HepG2 (cell line): ENCODE data around the gene BAG5. TPM values are rescaled to one million over a fixed set of nuclear protein-coding genes. Genes with fewer than 3 reads are reported as not detected.

Experiments
- AGO2 ChIP-seq: fragments of 200-400 bp; formaldehyde crosslinking; optimal IDR thresholded peaks from 2 replicates; pipeline ENCODE3; 2017; ENCODE audit warnings: mild to moderate bottlenecking, low read depth, low read length, moderate library complexity
- ERF ChIP-seq: IDR thresholded peaks from 2 replicates; pipeline ENCODE4 v1.6.1; 2018; ENCODE audit warnings: missing biosample characterization, missing genetic modification reagents
- HHEX ChIP-seq: IDR thresholded peaks from 2 replicates; pipeline ENCODE4 v1.6.1; 2016; ENCODE audit warnings: control low read depth
- HNF4G ChIP-seq, 2 experiments: sonication (generic) in 1 of 2; formaldehyde crosslinking in 1 of 2; IDR thresholded peaks; 2 replicates each; pipeline versions ENCODE4 v1.4.0 to v1.6.1; 2011 to 2020; ENCODE audit warnings: borderline replicate concordance in 2 of 2, low read depth in 2 of 2, mild to moderate bottlenecking in 2 of 2, low read length in 1 of 2, missing genetic modification reagents in 1 of 2, moderate library complexity in 1 of 2
- MED8 ChIP-seq: sonication (generic); formaldehyde crosslinking; IDR thresholded peaks from 2 replicates; pipeline ENCODE4 v1.8.1; 2023; ENCODE audit warnings: mild to moderate bottlenecking, missing genetic modification reagents; ENCODE audit not compliant: insufficient replicate concordance
- MXI1 ChIP-seq: IDR thresholded peaks from 3 replicates; pipeline ENCODE4 v1.6.1; 2012; ENCODE audit warnings: low read depth, low read length, inconsistent platforms, borderline replicate concordance
- NFE2L2 ChIP-seq: fragments of 150-350 bp; IDR thresholded peaks from 2 replicates; pipeline ENCODE4 v1.6.1; 2014; ENCODE audit warnings: low read length
- POLR2A ChIP-seq, 2 experiments: IDR thresholded peaks; 2 replicates each; pipeline ENCODE4 v1.6.1; 2011; ENCODE audit warnings: low read depth in 2 of 2, low read length in 2 of 2, mild to moderate bottlenecking in 1 of 2, moderate library complexity in 1 of 2; ENCODE audit not compliant: insufficient read depth in 1 of 2
- REL ChIP-seq: sonication (generic); formaldehyde crosslinking; conservative IDR thresholded peaks from 2 replicates; pipeline ENCODE4 v1.8.0; 2022; ENCODE audit warnings: mild to moderate bottlenecking, missing genetic modification reagents, moderate library complexity
- SMAD9 ChIP-seq: sonication (generic); formaldehyde crosslinking; IDR thresholded peaks from 2 replicates; pipeline ENCODE4 v1.5.1; 2020; ENCODE audit warnings: mild to moderate bottlenecking, missing genetic modification reagents
- SP140L ChIP-seq: sonication (generic); formaldehyde crosslinking; IDR thresholded peaks from 2 replicates; pipeline ENCODE4 v1.4.0; 2020; ENCODE audit warnings: missing genetic modification reagents, borderline replicate concordance
- SSRP1 ChIP-seq: IDR thresholded peaks from 2 replicates; pipeline ENCODE4 v1.6.1; 2016; ENCODE audit warnings: control low read depth
- TFAP4 ChIP-seq: sonication (generic); IDR thresholded peaks from 2 replicates; pipeline ENCODE4 v1.6.1; 2016; ENCODE audit warnings: low read depth, borderline replicate concordance
- YEATS4 ChIP-seq: sonication (generic); formaldehyde crosslinking; IDR thresholded peaks from 2 replicates; pipeline ENCODE4 v1.4.0; 2020; ENCODE audit warnings: missing genetic modification reagents, borderline replicate concordance
- ZMAT3 ChIP-seq: sonication (generic); formaldehyde crosslinking; conservative IDR thresholded peaks from 2 replicates; pipeline ENCODE4 v1.7.0; 2021; ENCODE audit warnings: missing genetic modification reagents
- ZNF383 ChIP-seq: sonication (generic); formaldehyde crosslinking; IDR thresholded peaks from 2 replicates; pipeline ENCODE4 v1.4.0; 2020; ENCODE audit warnings: missing genetic modification reagents, mild to moderate bottlenecking, borderline replicate concordance
- ZNF761 ChIP-seq: sonication (generic); formaldehyde crosslinking; conservative IDR thresholded peaks from 2 replicates; pipeline ENCODE4 v1.4.0; 2020; ENCODE audit warnings: mild to moderate bottlenecking, missing genetic modification reagents
- polyA plus RNA-seq, 8 experiments: library from polyadenylated mRNA; depleted of rRNA in 3 of 8; stranded (reverse) in 7 of 8; unstranded in 1 of 8; fragments of >200 nt; fragmentation: Illumina TruSeq in 4 of 8; extraction: Trizol in 4 of 8; gene quantifications; 2 replicates each; pipeline versions ENCODE4 v1.2.1 to v1.2.3, GENCODE V29; 2011 to 2016; ENCODE audit warnings: low read depth in 4 of 8, missing spikeins in 1 of 8, mixed read lengths in 1 of 8; ENCODE audit not compliant: insufficient read depth in 1 of 8
- total RNA-seq, 5 experiments: library from RNA; depleted of rRNA; stranded (reverse); fragments of >200 nt; fragmentation: Illumina TruSeq; extraction: Trizol; gene quantifications; 2 replicates each; pipeline ENCODE4 v1.2.3, GENCODE V29; 2016; ENCODE audit warnings: low read depth in 1 of 5
- TF ChIP-seq, protein P1 (sequence below): sonication (generic); formaldehyde crosslinking; IDR thresholded peaks from 2 replicates; pipeline ENCODE4 v1.8.1; 2022; ENCODE audit warnings: mild to moderate bottlenecking, missing genetic modification reagents
- TF ChIP-seq, protein P2 (sequence below): sonication (generic); formaldehyde crosslinking; conservative IDR thresholded peaks from 2 replicates; pipeline ENCODE4 v1.4.0; 2020; ENCODE audit warnings: missing genetic modification reagents
- TF ChIP-seq, protein P3 (sequence below): sonication (generic); formaldehyde crosslinking; conservative IDR thresholded peaks from 2 replicates; pipeline ENCODE4 v1.8.0; 2022; ENCODE audit warnings: mild to moderate bottlenecking, moderate library complexity, missing genetic modification reagents
- TF ChIP-seq, protein P4 (sequence below): sonication (generic); formaldehyde crosslinking; IDR thresholded peaks from 2 replicates; pipeline ENCODE4 v1.5.0; 2020; ENCODE audit warnings: missing genetic modification reagents, mild to moderate bottlenecking, borderline replicate concordance
- TF ChIP-seq, protein P5 (sequence below): sonication (generic); formaldehyde crosslinking; IDR thresholded peaks from 2 replicates; pipeline ENCODE4 v1.4.0; 2020; ENCODE audit warnings: missing genetic modification reagents, low read depth, mild to moderate bottlenecking, borderline replicate concordance

Gene BAG5
- total and polyA plus RNA-seq, 2 of the 13 experiments (the other 11 are each of a cell fraction or from before 2014, with no cell fraction given): 3.5 to 21.0 TPM

DNA sequence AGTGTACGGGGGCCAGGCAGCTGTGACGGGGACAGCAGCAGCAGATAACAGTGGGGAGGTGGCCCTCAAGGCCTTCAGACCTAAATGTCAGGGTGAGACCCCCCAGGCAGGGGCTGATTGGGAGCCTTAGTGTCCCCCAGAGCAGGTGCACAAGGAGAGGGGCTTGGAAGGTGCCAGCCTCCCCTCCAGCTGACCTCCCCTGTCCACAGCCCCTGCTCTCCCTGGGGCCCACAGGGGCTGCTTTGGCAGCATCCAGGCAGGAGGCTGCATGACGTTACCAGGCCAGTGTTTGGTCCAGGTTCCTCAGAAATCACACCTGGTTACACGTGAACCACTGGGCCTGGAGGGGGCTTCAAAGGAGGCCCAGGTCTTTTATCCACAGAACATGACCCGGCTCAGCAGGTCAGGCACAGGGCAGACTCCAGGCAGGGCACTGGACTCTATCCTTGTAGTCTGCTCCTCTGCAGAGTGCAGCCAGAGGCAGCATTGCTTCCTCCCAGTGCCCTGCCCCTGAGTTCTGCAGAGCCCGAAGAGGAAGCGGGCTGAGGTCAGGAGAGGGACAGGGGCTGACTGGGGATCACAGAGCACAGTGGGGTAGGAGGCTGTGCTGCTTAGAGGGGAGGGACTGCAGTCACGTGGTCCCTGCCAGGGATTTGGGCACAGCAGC is 36.1 kb downstream of the BAG5 start (continued):
- TF ChIP-seq ZMAT3 (CRISPR knock-in tag) (no peak), MED8 (no peak), ERF (CRISPR knock-in tag) (no peak), SP140L (CRISPR knock-in tag) (no peak), YEATS4 (CRISPR knock-in tag) (no peak), SSRP1 (CRISPR knock-in tag) (no peak), ZNF383 (CRISPR knock-in tag) (no peak), HHEX (CRISPR knock-in tag) (no peak), MXI1 (no peak), AGO2 (peak; percentile 71), TFAP4 (peak; percentile 47; the same call in 1 of the 2 replicates), HNF4G (IDR thresholded peaks at IDR 0.05; ENCODE audit: borderline replicate concordance, low read depth, low read length) (peak; percentile 45), HNF4G (CRISPR knock-in tag; IDR thresholded peaks at IDR 0.05; ENCODE audit: borderline replicate concordance, low read depth) (no peak), ZNF761 (CRISPR knock-in tag) (no peak; the same call in 1 of the 2 replicates), NFE2L2 (no peak), SMAD9 (no peak), POLR2A (IDR thresholded peaks at IDR 0.05; ENCODE audit: insufficient read depth in 1 of 2, low read depth in 2 of 2, low read length in 2 of 2) (0 out of 4 replicates have a peak, but pooled peaks of 1 of the 2 experiments have one; percentile 28), REL (CRISPR knock-in tag) (no peak)
- TF ChIP-seq, protein P1, sequence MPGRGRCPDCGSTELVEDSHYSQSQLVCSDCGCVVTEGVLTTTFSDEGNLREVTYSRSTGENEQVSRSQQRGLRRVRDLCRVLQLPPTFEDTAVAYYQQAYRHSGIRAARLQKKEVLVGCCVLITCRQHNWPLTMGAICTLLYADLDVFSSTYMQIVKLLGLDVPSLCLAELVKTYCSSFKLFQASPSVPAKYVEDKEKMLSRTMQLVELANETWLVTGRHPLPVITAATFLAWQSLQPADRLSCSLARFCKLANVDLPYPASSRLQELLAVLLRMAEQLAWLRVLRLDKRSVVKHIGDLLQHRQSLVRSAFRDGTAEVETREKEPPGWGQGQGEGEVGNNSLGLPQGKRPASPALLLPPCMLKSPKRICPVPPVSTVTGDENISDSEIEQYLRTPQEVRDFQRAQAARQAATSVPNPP (CRISPR knock-in tag): no peak
- TF ChIP-seq, protein P2, sequence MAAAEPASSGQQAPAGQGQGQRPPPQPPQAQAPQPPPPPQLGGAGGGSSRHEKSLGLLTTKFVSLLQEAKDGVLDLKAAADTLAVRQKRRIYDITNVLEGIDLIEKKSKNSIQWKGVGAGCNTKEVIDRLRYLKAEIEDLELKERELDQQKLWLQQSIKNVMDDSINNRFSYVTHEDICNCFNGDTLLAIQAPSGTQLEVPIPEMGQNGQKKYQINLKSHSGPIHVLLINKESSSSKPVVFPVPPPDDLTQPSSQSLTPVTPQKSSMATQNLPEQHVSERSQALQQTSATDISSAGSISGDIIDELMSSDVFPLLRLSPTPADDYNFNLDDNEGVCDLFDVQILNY (CRISPR knock-in tag): no peak
- TF ChIP-seq, protein P3, sequence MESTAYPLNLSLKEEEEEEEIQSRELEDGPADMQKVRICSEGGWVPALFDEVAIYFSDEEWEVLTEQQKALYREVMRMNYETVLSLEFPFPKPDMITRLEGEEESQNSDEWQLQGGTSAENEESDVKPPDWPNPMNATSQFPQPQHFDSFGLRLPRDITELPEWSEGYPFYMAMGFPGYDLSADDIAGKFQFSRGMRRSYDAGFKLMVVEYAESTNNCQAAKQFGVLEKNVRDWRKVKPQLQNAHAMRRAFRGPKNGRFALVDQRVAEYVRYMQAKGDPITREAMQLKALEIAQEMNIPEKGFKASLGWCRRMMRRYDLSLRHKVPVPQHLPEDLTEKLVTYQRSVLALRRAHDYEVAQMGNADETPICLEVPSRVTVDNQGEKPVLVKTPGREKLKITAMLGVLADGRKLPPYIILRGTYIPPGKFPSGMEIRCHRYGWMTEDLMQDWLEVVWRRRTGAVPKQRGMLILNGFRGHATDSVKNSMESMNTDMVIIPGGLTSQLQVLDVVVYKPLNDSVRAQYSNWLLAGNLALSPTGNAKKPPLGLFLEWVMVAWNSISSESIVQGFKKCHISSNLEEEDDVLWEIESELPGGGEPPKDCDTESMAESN (CRISPR knock-in tag): no peak
- TF ChIP-seq, protein P4, sequence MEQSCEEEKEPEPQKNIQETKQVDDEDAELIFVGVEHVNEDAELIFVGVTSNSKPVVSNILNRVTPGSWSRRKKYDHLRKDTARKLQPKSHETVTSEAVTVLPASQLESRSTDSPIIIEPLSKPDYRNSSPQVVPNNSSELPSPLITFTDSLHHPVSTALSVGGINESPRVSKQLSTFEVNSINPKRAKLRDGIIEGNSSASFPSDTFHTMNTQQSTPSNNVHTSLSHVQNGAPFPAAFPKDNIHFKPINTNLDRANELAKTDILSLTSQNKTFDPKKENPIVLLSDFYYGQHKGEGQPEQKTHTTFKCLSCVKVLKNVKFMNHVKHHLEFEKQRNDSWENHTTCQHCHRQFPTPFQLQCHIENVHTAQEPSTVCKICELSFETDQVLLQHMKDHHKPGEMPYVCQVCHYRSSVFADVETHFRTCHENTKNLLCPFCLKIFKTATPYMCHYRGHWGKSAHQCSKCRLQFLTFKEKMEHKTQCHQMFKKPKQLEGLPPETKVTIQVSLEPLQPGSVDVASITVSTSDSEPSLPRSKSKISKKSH (CRISPR knock-in tag): no peak; the same call in 1 of the 2 replicates
- TF ChIP-seq, protein P5, sequence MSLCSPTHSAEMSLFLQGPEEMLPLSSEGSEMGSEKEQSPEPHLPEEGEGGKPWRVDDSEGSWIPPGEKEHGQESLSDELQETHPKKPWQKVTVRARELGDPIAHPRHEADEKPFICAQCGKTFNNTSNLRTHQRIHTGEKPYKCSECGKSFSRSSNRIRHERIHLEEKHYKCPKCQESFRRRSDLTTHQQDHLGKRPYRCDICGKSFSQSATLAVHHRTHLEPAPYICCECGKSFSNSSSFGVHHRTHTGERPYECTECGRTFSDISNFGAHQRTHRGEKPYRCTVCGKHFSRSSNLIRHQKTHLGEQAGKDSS (CRISPR knock-in tag): no peak; the same call in 1 of the 2 replicates
